Measurements from ENCODE around the gene ACBD4. TPM values are rescaled to one million over a fixed set of nuclear protein-coding genes. Genes with fewer than 3 reads are reported as not detected.

ACBD4 gene
- total RNA-seq, 1 experiment from 2014 or later, result 21.8 TPM

GRCh38 chr17:45172232-45172540 lies 36.7 kb downstream of the ACBD4 start:
- Mint-ChIP-seq H3K36me3 (ENCODE audit: insufficient read depth, unreplicated experiment) (peaks cover 49% of the 10 kb centered on the region), H3K4me1 (ENCODE audit: low read depth, unreplicated experiment) (peaks cover 62% of the 10 kb centered on the region), H3K27ac (ENCODE audit: unreplicated experiment) (peak overlapping the region; percentile 96), H3K9me3 (ENCODE audit: low read depth, unreplicated experiment) (no peaks in the 10 kb centered on the region), H3K27me3 (ENCODE audit: unreplicated experiment) (no peaks in the 10 kb centered on the region), H3K4me3 (ENCODE audit: low read depth, unreplicated experiment) (peak overlapping the region; percentile 63)
- DNase-seq, result no peak
- BruUV-seq (replicated peaks), result no TSS peak
- CTCF ChIA-PET, result interaction anchor here (0.7 to 4.3 kb wide), 11 partner anchors 11 to 1745 kb away, joined by 4 to 96 read pairs (median 11); partner anchors contain the start of genes ACBD4, HEXIM1, HEXIM2 and NMT1
- intact Hi-C loops (cut with micrococcal nuclease; ENCODE audit: unreplicated experiment), result loop anchor here (1.0 to 2.0 kb wide), 3 partner anchors 24 to 37 kb away; partner anchors contain the start of genes ACBD4 and HEXIM1
- TF ChIP-seq CTCF (IDR thresholded peaks at IDR 0.05; ENCODE audit: unreplicated experiment), result no peak

GRCh38 chr17:45172541-45173286 lies 37.2 kb downstream of the ACBD4 start:
- DNase-seq, result peak; percentile 99
- Mint-ChIP-seq H3K36me3 (ENCODE audit: insufficient read depth, unreplicated experiment) (peaks cover 49% of the 10 kb centered on the region), H3K9me3 (ENCODE audit: low read depth, unreplicated experiment) (no peaks in the 10 kb centered on the region), H3K27me3 (ENCODE audit: unreplicated experiment) (no peaks in the 10 kb centered on the region), H3K4me3 (ENCODE audit: low read depth, unreplicated experiment) (peak overlapping the region; percentile 63), H3K27ac (ENCODE audit: unreplicated experiment) (peak overlapping the region; percentile 96), H3K4me1 (ENCODE audit: low read depth, unreplicated experiment) (peaks cover 62% of the 10 kb centered on the region)
- CTCF ChIA-PET, result interaction anchor here (0.7 to 4.3 kb wide), 13 partner anchors 10 to 1744 kb away, joined by 3 to 96 read pairs (median 7); partner anchors contain the start of genes ACBD4, HEXIM1, HEXIM2 and NMT1
- peak; percentile 28 for TF ChIP-seq CTCF (IDR thresholded peaks at IDR 0.05; ENCODE audit: unreplicated experiment)
- intact Hi-C loops (cut with micrococcal nuclease; ENCODE audit: unreplicated experiment), result loop anchor here (1.0 to 2.0 kb wide), 3 partner anchors 24 to 37 kb away; partner anchors contain the start of genes ACBD4 and HEXIM1
- TSS peak; percentile 54 for BruUV-seq (replicated peaks)

GRCh38 chr17:45175759-45176115 lies 40.2 kb downstream of the ACBD4 start:
- no peaks in the 10 kb centered on the region for H3K27me3 Mint-ChIP-seq (ENCODE audit: unreplicated experiment)
- peaks cover 39% of the 10 kb centered on the region for H3K4me1 Mint-ChIP-seq (ENCODE audit: low read depth, unreplicated experiment)
- BruUV-seq (replicated peaks), result no TSS peak
- intact Hi-C loops (cut with micrococcal nuclease; ENCODE audit: unreplicated experiment), result no loop called here
- peak overlapping the region; percentile 72 for H3K27ac Mint-ChIP-seq (ENCODE audit: unreplicated experiment)
- H3K36me3 Mint-ChIP-seq (ENCODE audit: insufficient read depth, unreplicated experiment), result peaks cover 26% of the 10 kb centered on the region
- H3K4me3 Mint-ChIP-seq (ENCODE audit: low read depth, unreplicated experiment), result no peak overlapping the region
- CTCF ChIA-PET, result interaction anchor here (0.6 to 2.5 kb wide), 7 partner anchors 14 to 40 kb away, joined by 3 to 11 read pairs (median 5); partner anchors contain the start of genes ACBD4 and HEXIM1
- no peaks in the 10 kb centered on the region for H3K9me3 Mint-ChIP-seq (ENCODE audit: low read depth, unreplicated experiment)
- no peak for DNase-seq
- TF ChIP-seq CTCF (IDR thresholded peaks at IDR 0.05; ENCODE audit: unreplicated experiment), result no peak

GRCh38 chr17:45177563-45177962 lies 42.1 kb downstream of the ACBD4 start:
- no TSS peak for BruUV-seq (replicated peaks)
- Mint-ChIP-seq H3K4me3 (ENCODE audit: low read depth, unreplicated experiment) (no peak overlapping the region), H3K36me3 (ENCODE audit: insufficient read depth, unreplicated experiment) (peaks cover 8% of the 10 kb centered on the region), H3K27me3 (ENCODE audit: unreplicated experiment) (no peaks in the 10 kb centered on the region), H3K27ac (ENCODE audit: unreplicated experiment) (no peak overlapping the region), H3K9me3 (ENCODE audit: low read depth, unreplicated experiment) (no peaks in the 10 kb centered on the region), H3K4me1 (ENCODE audit: low read depth, unreplicated experiment) (peaks cover 21% of the 10 kb centered on the region)
- CTCF ChIA-PET, result interaction anchor here (1.4 kb wide), 1 partner anchor 26 kb away, joined by 5 read pairs; no protein-coding TSS in a partner anchor
- intact Hi-C loops (cut with micrococcal nuclease; ENCODE audit: unreplicated experiment), result no loop called here
- DNase-seq, result no peak
- no peak for TF ChIP-seq CTCF (IDR thresholded peaks at IDR 0.05; ENCODE audit: unreplicated experiment)
